ENCODE measurements around the gene BZW2.
"Not testable (repeated sequence)": the region's sequence is repeated elsewhere in the genome, so short reads cannot be mapped to it uniquely, and the experiment has no call there.

The BZW2 gene

GRCh38 chr7:16670731-16671344 is 24.9 kb downstream of the BZW2 start:
- no peak for DNase-seq (ENCODE audit: low read depth in 2 of 2)

- DNase-seq (ENCODE audit: low read depth in 2 of 2), result no peak
These were observed 25.8 kb downstream of the BZW2 start for GRCh38 chr7:16671811-16672210.

- no peak for DNase-seq (ENCODE audit: low read depth in 2 of 2)
These were observed 29.3 kb downstream of the BZW2 start for GRCh38 chr7:16675277-16675676.

- no peak for DNase-seq (ENCODE audit: low read depth in 2 of 2)
These were observed 32.1 kb downstream of the BZW2 start for GRCh38 chr7:16677978-16678494.

- not testable (repeated sequence) for DNase-seq (ENCODE audit: low read depth in 2 of 2)
These were observed 32.9 kb downstream of the BZW2 start for GRCh38 chr7:16678645-16679566.

- no peak for DNase-seq (ENCODE audit: low read depth in 2 of 2)
These were observed 39.0 kb downstream of the BZW2 start for GRCh38 chr7:16684935-16685334.

GRCh38 chr7:16685535-16685934 is 39.6 kb downstream of the BZW2 start:
- no peak for DNase-seq (ENCODE audit: low read depth in 2 of 2)

GRCh38 chr7:16688249-16688648 is 42.3 kb downstream of the BZW2 start:
- DNase-seq (ENCODE audit: low read depth in 2 of 2), result no peak

GRCh38 chr7:16691241-16691640 is 45.3 kb downstream of the BZW2 start:
- no peak for DNase-seq (ENCODE audit: low read depth in 2 of 2)

- DNase-seq (ENCODE audit: low read depth in 2 of 2), result no peak
These were observed 47.8 kb downstream of the BZW2 start for GRCh38 chr7:16693601-16694318.

- DNase-seq (ENCODE audit: low read depth in 2 of 2), result no peak
These were observed 48.8 kb downstream of the BZW2 start for GRCh38 chr7:16694806-16695205.

GRCh38 chr7:16695621-16696237 is 49.7 kb downstream of the BZW2 start:
- no peak for DNase-seq (ENCODE audit: low read depth in 2 of 2)

- DNase-seq (ENCODE audit: low read depth in 2 of 2), result no peak
These were observed 51.7 kb downstream of the BZW2 start for GRCh38 chr7:16697507-16698199.

- DNase-seq (ENCODE audit: low read depth in 2 of 2), result no peak
These were observed 52.4 kb downstream of the BZW2 start for GRCh38 chr7:16698200-16698905.

- DNase-seq (ENCODE audit: low read depth in 2 of 2), result no peak
These were observed 56.5 kb downstream of the BZW2 start for GRCh38 chr7:16702441-16702840.

- DNase-seq (ENCODE audit: low read depth in 2 of 2), result no peak
These were observed 62.5 kb downstream of the BZW2 start for GRCh38 chr7:16708511-16708910.

GRCh38 chr7:16708980-16709379 is 63.0 kb downstream of the BZW2 start:
- no peak for DNase-seq (ENCODE audit: low read depth in 2 of 2)

GRCh38 chr7:16710651-16711050 is 64.7 kb downstream of the BZW2 start:
- DNase-seq (ENCODE audit: low read depth in 2 of 2), result no peak

GRCh38 chr7:16711730-16712129 is 65.7 kb downstream of the BZW2 start:
- DNase-seq (ENCODE audit: low read depth in 2 of 2), result no peak

GRCh38 chr7:16712916-16713315 is 66.9 kb downstream of the BZW2 start:
- peak in 1 of 2 donors; percentile 12 for DNase-seq (ENCODE audit: low read depth in 2 of 2)

GRCh38 chr7:16715928-16716327 is 69.9 kb downstream of the BZW2 start:
- no peak for DNase-seq (ENCODE audit: low read depth in 2 of 2)
